IMR-90 (cell line): ENCODE data around the gene PTPRK. TPM values are rescaled to one million over a fixed set of nuclear protein-coding genes. Genes with fewer than 3 reads are reported as not detected.

ENCODE experiments used
- ATAC-seq: fragments of 200-7000 bp; cut with Tn5 transposase; 2 replicates; pipeline ENCODE4 v1.9.1; 2020; ENCODE audit warnings: low read depth, mild to moderate bottlenecking, moderate library complexity
- BruUV-seq: library from RNA; stranded (reverse); fragments of 400-500 nt; replicated peaks from 2 replicates; lab custom pipeline; 2021; lab: Mats Ljungman, UMichigan
- CTCF ChIA-PET: fragments of 300-600 bp; formaldehyde crosslinking; extraction: SDS; loops from one replicate; lab custom pipeline; 2021; ENCODE audit warnings: antibody characterized with exemption; lab: Yijun Ruan, JAX
- POLR2A ChIA-PET: fragments of 300-600 bp; sonication (Branson Sonifier 250); formaldehyde crosslinking; loops from one replicate; lab custom pipeline; 2022; ENCODE audit warnings: antibody characterized with exemption; ENCODE audit not compliant: unreplicated experiment; lab: Charles Lee
- DNase-seq: peaks from one replicate; pipeline ENCODE4 v3.0.0; 2013
- H2AFZ ChIP-seq: replicated peaks from 2 replicates; pipeline ENCODE3; 2013; ENCODE audit warnings: low read length, mild to moderate bottlenecking; ENCODE audit not compliant: poor library complexity
- H2AK5ac ChIP-seq: 2 replicates; pipeline ENCODE4 v1.6.1; 2013; ENCODE audit warnings: low read depth, low read length, inconsistent platforms
- H2AK9ac ChIP-seq: replicated peaks from 2 replicates; pipeline ENCODE3; 2013; ENCODE audit warnings: mild to moderate bottlenecking, low read depth, low read length, moderate library complexity; ENCODE audit not compliant: poor library complexity
- H2BK120ac ChIP-seq: 2 replicates; pipeline ENCODE4 v1.6.1; 2013; ENCODE audit warnings: low read depth, low read length, inconsistent platforms
- H2BK15ac ChIP-seq: 3 replicates; pipeline ENCODE4 v1.6.1; 2013; ENCODE audit warnings: low read depth, low read length, inconsistent platforms
- H2BK20ac ChIP-seq: 2 replicates; pipeline ENCODE4 v1.6.1; 2013; ENCODE audit warnings: low read depth, mild to moderate bottlenecking, inconsistent platforms, low read length, moderate library complexity
- H2BK5ac ChIP-seq: 2 replicates; pipeline ENCODE4 v1.6.1; 2013; ENCODE audit warnings: mild to moderate bottlenecking, low read depth, low read length, inconsistent platforms; ENCODE audit not compliant: poor library complexity, severe bottlenecking
- H3K14ac ChIP-seq: replicated peaks from 2 replicates; pipeline ENCODE4 v1.6.1; 2013; ENCODE audit warnings: low read depth, low read length, inconsistent platforms
- H3K18ac ChIP-seq: 2 replicates; pipeline ENCODE4 v1.6.1; 2013; ENCODE audit warnings: low read depth, low read length, control low read depth
- H3K23ac ChIP-seq: 2 replicates; pipeline ENCODE4 v1.6.1; 2013; ENCODE audit warnings: low read depth, low read length, inconsistent platforms
- H3K27ac ChIP-seq: 2 replicates; pipeline ENCODE4 v1.5.1; 2013; ENCODE audit warnings: mild to moderate bottlenecking, control low read depth, low read length; ENCODE audit not compliant: insufficient read depth
- H3K27me3 ChIP-seq: 2 replicates; pipeline ENCODE4 v1.6.1; 2013; ENCODE audit warnings: low read length; ENCODE audit not compliant: control insufficient read depth, insufficient read depth
- H3K36me3 ChIP-seq: 2 replicates; pipeline ENCODE4 v1.6.1; 2013; ENCODE audit warnings: low read length, mixed read lengths; ENCODE audit not compliant: control insufficient read depth, insufficient read depth
- H3K4ac ChIP-seq: 2 replicates; pipeline ENCODE4 v1.6.1; 2013; ENCODE audit warnings: low read depth, low read length, inconsistent platforms
- H3K4me1 ChIP-seq: 2 replicates; pipeline ENCODE4 v1.6.1; 2013; ENCODE audit warnings: low read length, mixed read lengths; ENCODE audit not compliant: control insufficient read depth, insufficient read depth
- H3K4me2 ChIP-seq: 2 replicates; pipeline ENCODE4 v1.6.1; 2013; ENCODE audit warnings: low read depth, mild to moderate bottlenecking, control low read depth, low read length, moderate library complexity
- H3K4me3 ChIP-seq: 2 replicates; pipeline ENCODE4 v1.5.1; 2013; ENCODE audit warnings: low read depth, mild to moderate bottlenecking, control low read depth, low read length, moderate library complexity; ENCODE audit not compliant: insufficient read depth
- H3K56ac ChIP-seq: 2 replicates; pipeline ENCODE4 v1.6.1; 2013; ENCODE audit warnings: low read length, inconsistent platforms; ENCODE audit not compliant: insufficient read depth; ENCODE audit errors: extremely low read depth
- H3K79me1 ChIP-seq, 2 experiments: 2 replicates each; pipeline ENCODE4 v1.6.1; 2013; ENCODE audit warnings: low read length in 2 of 2, inconsistent platforms in 1 of 2, low read depth in 1 of 2
- H3K9ac ChIP-seq: 2 replicates; pipeline ENCODE4 v1.6.1; 2013; ENCODE audit warnings: low read depth, low read length, control low read depth
- H3K9me1 ChIP-seq: 2 replicates; pipeline ENCODE4 v1.6.1; 2013; ENCODE audit warnings: low read length, inconsistent platforms; ENCODE audit not compliant: insufficient read depth
- H3K9me3 ChIP-seq: 2 replicates; pipeline ENCODE4 v1.6.1; 2013; ENCODE audit warnings: low read length; ENCODE audit not compliant: control insufficient read depth, insufficient read depth
- H4K20me1 ChIP-seq: 2 replicates; pipeline ENCODE4 v1.6.1; 2013; ENCODE audit warnings: low read length, inconsistent platforms; ENCODE audit not compliant: insufficient read depth
- H4K5ac ChIP-seq: 2 replicates; pipeline ENCODE4 v1.6.1; 2013; ENCODE audit warnings: mild to moderate bottlenecking, low read depth, low read length, control low read depth
- H4K8ac ChIP-seq, 2 experiments: 2 replicates each; pipeline ENCODE4 v1.6.1; 2013; ENCODE audit warnings: low read depth in 2 of 2, low read length in 2 of 2, control low read depth in 1 of 2, inconsistent platforms in 1 of 2
- H4K91ac ChIP-seq: 2 replicates; pipeline ENCODE4 v1.6.1; 2013; ENCODE audit warnings: low read depth, low read length, inconsistent platforms; ENCODE audit not compliant: insufficient read depth
- BHLHE40 ChIP-seq: fragments of 150-350 bp; IDR thresholded peaks from 2 replicates; pipeline ENCODE4 v1.6.1; 2016; ENCODE audit warnings: mild to moderate bottlenecking, low read depth, low read length
- CEBPB ChIP-seq: IDR thresholded peaks from 2 replicates; pipeline ENCODE4 v1.6.1; 2012; ENCODE audit warnings: low read depth, low read length, improper control_type of control experiment
- ELK1 ChIP-seq: fragments of 150-350 bp; IDR thresholded peaks from 2 replicates; pipeline ENCODE4 v1.6.1; 2016; ENCODE audit warnings: low read depth, mild to moderate bottlenecking, low read length, moderate library complexity, borderline replicate concordance
- MAZ ChIP-seq: IDR thresholded peaks from 2 replicates; pipeline ENCODE4 v1.6.1; 2012; ENCODE audit warnings: low read depth, mild to moderate bottlenecking, low read length, improper control_type of control experiment, moderate library complexity, borderline replicate concordance
- MXI1 ChIP-seq: IDR thresholded peaks from 2 replicates; pipeline ENCODE4 v1.6.1; 2012; ENCODE audit warnings: low read depth, mild to moderate bottlenecking, low read length, moderate library complexity, borderline replicate concordance
- NFE2L2 ChIP-seq: fragments of 150-350 bp; IDR thresholded peaks from 2 replicates; pipeline ENCODE4 v1.6.1; 2016; ENCODE audit warnings: low read depth, mild to moderate bottlenecking, low read length
- POLR2A ChIP-seq: IDR thresholded peaks from 2 replicates; pipeline ENCODE4 v1.6.1; 2012; ENCODE audit warnings: mild to moderate bottlenecking, low read depth, low read length
- RAD21 ChIP-seq: IDR thresholded peaks from 2 replicates; pipeline ENCODE4 v1.6.1; 2012; ENCODE audit warnings: low read length, improper control_type of control experiment
- RFX5 ChIP-seq: IDR thresholded peaks from 2 replicates; pipeline ENCODE4 v1.8.0; 2012; ENCODE audit warnings: low read depth, mild to moderate bottlenecking, low read length, moderate library complexity
- SMC3 ChIP-seq: fragments of 150-350 bp; IDR thresholded peaks from 2 replicates; pipeline ENCODE4 v1.6.1; 2016; ENCODE audit warnings: low read depth, mild to moderate bottlenecking, antibody characterized with exemption, low read length, moderate library complexity
- WGBS, 2 experiments: methylation state at CpG; one replicate each; pipeline versions ENCODE4 v1.1.5 to v1.1.7; 2013; ENCODE audit warnings: missing lambda C conversion rate in 2 of 2; ENCODE audit not compliant: insufficient read length in 1 of 2; ENCODE audit errors: extremely low coverage in 2 of 2; 5-methylcytosine and 5-hydroxymethylcytosine counted together
- dilution Hi-C: fragments of 300-500 bp; cut with HindIII; formaldehyde crosslinking; loops from one replicate; pipeline ENCODE4 v1.14.3; 2018; ENCODE audit warnings: low sequenced_read_pairs; ENCODE audit not compliant: unreplicated experiment
- in situ Hi-C: fragments of 300-500 bp; cut with MboI; formaldehyde crosslinking; loops from 3 replicates; pipeline ENCODE4 v1.14.3; 2019; ENCODE audit warnings: low sequenced_read_pairs, inconsistent platforms, mixed read lengths
- intact Hi-C: fragments of 100-400 bp; cut with micrococcal nuclease; formaldehyde crosslinking; loops from 2 replicates; pipeline ENCODE4 v1.10.0; 2022
- polyA plus RNA-seq, 3 experiments: library from polyadenylated mRNA; depleted of rRNA; stranded (reverse); fragments of >200 nt; gene quantifications; 2 replicates each; pipeline ENCODE4 v1.2.3, GENCODE V29; 2012; ENCODE audit warnings: low replicate concordance in 1 of 3
- total RNA-seq: library from RNA; depleted of rRNA; stranded (reverse); fragments of >200 nt; gene quantifications from 2 replicates; pipeline ENCODE4 v1.2.3, GENCODE V29; 2012
- TF ChIP-seq, protein P1 (sequence below): conservative IDR thresholded peaks from 2 replicates; pipeline ENCODE4 v1.5.1; 2012; ENCODE audit warnings: mild to moderate bottlenecking, low read depth, low read length, improper control_type of control experiment
- TF ChIP-seq, protein P2 (sequence below): fragments of 150-350 bp; IDR thresholded peaks from 2 replicates; pipeline ENCODE4 v1.6.1; 2017; ENCODE audit warnings: mild to moderate bottlenecking, antibody characterized with exemption, low read length, low read depth

PTPRK gene
- total and polyA plus RNA-seq, 2 of the 4 experiments (the other 2 are of a cell fraction), result 18.0 to 80.8 TPM

DNA sequence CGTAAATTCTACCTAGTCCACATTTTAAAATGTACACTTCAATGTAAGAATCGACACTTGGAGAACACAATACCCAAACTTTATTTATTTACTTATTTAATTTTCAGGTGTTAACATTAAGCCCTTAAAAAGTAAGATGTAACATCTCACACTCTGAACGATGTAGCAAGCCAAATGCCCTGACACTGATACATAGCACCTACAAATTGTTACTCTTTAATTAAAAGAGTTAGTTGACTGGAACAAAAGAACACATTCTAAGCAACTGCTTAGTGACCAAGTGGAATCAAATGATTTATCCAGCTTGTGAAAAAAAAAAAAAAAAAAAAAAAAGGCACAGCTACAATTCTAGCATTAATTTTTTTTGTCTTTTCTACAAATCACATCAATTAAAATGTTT is 327.4 kb downstream of the PTPRK start:
- H3K27me3 ChIP-seq, result no peaks in the 10 kb centered on the region
- no peaks in the 10 kb centered on the region for H3K4me1 ChIP-seq
- no peak for DNase-seq
- no peak overlapping the region for H4K8ac ChIP-seq
- in situ Hi-C loops, result no loop called here
- POLR2A ChIA-PET, result no interaction called here
- CTCF ChIA-PET, result no interaction called here
- H3K14ac ChIP-seq, result no peak overlapping the region
- H4K5ac ChIP-seq, result no peak overlapping the region
- no peak overlapping the region for H2BK15ac ChIP-seq
- no peak overlapping the region for H2BK5ac ChIP-seq
- peaks cover 6 to 21% of the 10 kb centered on the region in 2 experiments; a peak in 3 of 4 replicates for H3K79me1 ChIP-seq
- no peak overlapping the region for H3K4ac ChIP-seq
- WGBS, 2 experiments, result no CpG with 5 or more reads among the region's 3 CpGs
- H2AK9ac ChIP-seq, result no peak overlapping the region
- H2BK120ac ChIP-seq, result no peak overlapping the region
- dilution Hi-C loops, result no loop called here
- no peaks in the 10 kb centered on the region for H4K20me1 ChIP-seq
- no peak overlapping the region for H2BK20ac ChIP-seq
- no peak overlapping the region for H2AFZ ChIP-seq
- no peak for ATAC-seq
- H3K4me3 ChIP-seq, result no peak overlapping the region
- no peaks in the 10 kb centered on the region for H3K36me3 ChIP-seq
- no peak for TF ChIP-seq MAZ
- no peak for TF ChIP-seq RAD21
- no peak for TF ChIP-seq RFX5
- no peak for TF ChIP-seq NFE2L2
- TF ChIP-seq, protein P1, sequence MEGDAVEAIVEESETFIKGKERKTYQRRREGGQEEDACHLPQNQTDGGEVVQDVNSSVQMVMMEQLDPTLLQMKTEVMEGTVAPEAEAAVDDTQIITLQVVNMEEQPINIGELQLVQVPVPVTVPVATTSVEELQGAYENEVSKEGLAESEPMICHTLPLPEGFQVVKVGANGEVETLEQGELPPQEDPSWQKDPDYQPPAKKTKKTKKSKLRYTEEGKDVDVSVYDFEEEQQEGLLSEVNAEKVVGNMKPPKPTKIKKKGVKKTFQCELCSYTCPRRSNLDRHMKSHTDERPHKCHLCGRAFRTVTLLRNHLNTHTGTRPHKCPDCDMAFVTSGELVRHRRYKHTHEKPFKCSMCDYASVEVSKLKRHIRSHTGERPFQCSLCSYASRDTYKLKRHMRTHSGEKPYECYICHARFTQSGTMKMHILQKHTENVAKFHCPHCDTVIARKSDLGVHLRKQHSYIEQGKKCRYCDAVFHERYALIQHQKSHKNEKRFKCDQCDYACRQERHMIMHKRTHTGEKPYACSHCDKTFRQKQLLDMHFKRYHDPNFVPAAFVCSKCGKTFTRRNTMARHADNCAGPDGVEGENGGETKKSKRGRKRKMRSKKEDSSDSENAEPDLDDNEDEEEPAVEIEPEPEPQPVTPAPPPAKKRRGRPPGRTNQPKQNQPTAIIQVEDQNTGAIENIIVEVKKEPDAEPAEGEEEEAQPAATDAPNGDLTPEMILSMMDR, result no peak
- TF ChIP-seq, protein P2, sequence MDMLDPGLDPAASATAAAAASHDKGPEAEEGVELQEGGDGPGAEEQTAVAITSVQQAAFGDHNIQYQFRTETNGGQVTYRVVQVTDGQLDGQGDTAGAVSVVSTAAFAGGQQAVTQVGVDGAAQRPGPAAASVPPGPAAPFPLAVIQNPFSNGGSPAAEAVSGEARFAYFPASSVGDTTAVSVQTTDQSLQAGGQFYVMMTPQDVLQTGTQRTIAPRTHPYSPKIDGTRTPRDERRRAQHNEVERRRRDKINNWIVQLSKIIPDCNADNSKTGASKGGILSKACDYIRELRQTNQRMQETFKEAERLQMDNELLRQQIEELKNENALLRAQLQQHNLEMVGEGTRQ, result no peak
- TF ChIP-seq BHLHE40, result no peak
- no peak for TF ChIP-seq CEBPB
- TF ChIP-seq SMC3, result no peak
- no peak for TF ChIP-seq MXI1
- no peak for TF ChIP-seq POLR2A
- TF ChIP-seq ELK1, result no peak
- no TSS peak for BruUV-seq
- H3K9ac ChIP-seq, result no peak overlapping the region
- H3K18ac ChIP-seq, result no peak overlapping the region
- H3K56ac ChIP-seq, result no peak overlapping the region
- intact Hi-C loops, result no loop called here
- H2AK5ac ChIP-seq, result no peak overlapping the region
- no peaks in the 10 kb centered on the region for H3K9me1 ChIP-seq
- no peak overlapping the region for H3K27ac ChIP-seq
- H3K4me2 ChIP-seq, result no peak overlapping the region
- no peaks in the 10 kb centered on the region for H3K9me3 ChIP-seq
- H4K91ac ChIP-seq, result no peak overlapping the region
- H3K23ac ChIP-seq, result no peak overlapping the region
